Measurements from ENCODE around the gene BEND5.

Gene BEND5

GRCh38 chr1:48776393-48777218, at the start of gene BEND5:
BEND5 (minus strand) TSS chr1:48776891; CDS start chr1:48776831, 60 bp downstream.
- TF ChIP-seq CTCF (IDR thresholded peaks at IDR 0.05; ENCODE audit: low read length, missing control alignments): no peak
- peak within 1 kb of the TSS; percentile 53 for H3K4me3 ChIP-seq (replicated peaks; ENCODE audit: low read depth, low read length)
- DNase-seq (ENCODE audit: low read depth): peak; percentile 32

- TF ChIP-seq CTCF (IDR thresholded peaks at IDR 0.05; ENCODE audit: low read length, missing control alignments): no peak
- DNase-seq (ENCODE audit: low read depth): no peak
- no peak overlapping the region for H3K4me3 ChIP-seq (replicated peaks; ENCODE audit: low read depth, low read length)
Observed at GRCh38 chr1:48823168-48823567, 46.5 kb upstream of the BEND5 start.

GRCh38 chr1:48820491-48820890, 43.8 kb upstream of the BEND5 start:
- no peak overlapping the region for H3K4me3 ChIP-seq (replicated peaks; ENCODE audit: low read depth, low read length)
- TF ChIP-seq CTCF (IDR thresholded peaks at IDR 0.05; ENCODE audit: low read length, missing control alignments): no peak

GRCh38 chr1:48817505-48818114, 40.9 kb upstream of the BEND5 start:
- TF ChIP-seq CTCF (IDR thresholded peaks at IDR 0.05; ENCODE audit: low read length, missing control alignments): peak; percentile 92

More at GRCh38 chr1:48820491-48820890, 43.8 kb upstream of the BEND5 start:
- no peak for DNase-seq (ENCODE audit: low read depth)

GRCh38 chr1:48810740-48811139, 34.0 kb upstream of the BEND5 start:
- no peak overlapping the region for H3K4me3 ChIP-seq (replicated peaks; ENCODE audit: low read depth, low read length)
- no peak for DNase-seq (ENCODE audit: low read depth)

More at GRCh38 chr1:48817505-48818114, 40.9 kb upstream of the BEND5 start:
- no peak overlapping the region for H3K4me3 ChIP-seq (replicated peaks; ENCODE audit: low read depth, low read length)
- DNase-seq (ENCODE audit: low read depth): peak; percentile 57

GRCh38 chr1:48808496-48808895, 31.8 kb upstream of the BEND5 start:
- DNase-seq (ENCODE audit: low read depth): no peak
- TF ChIP-seq CTCF (IDR thresholded peaks at IDR 0.05; ENCODE audit: low read length, missing control alignments): no peak
- H3K4me3 ChIP-seq (replicated peaks; ENCODE audit: low read depth, low read length): no peak overlapping the region

More at GRCh38 chr1:48810740-48811139, 34.0 kb upstream of the BEND5 start:
- TF ChIP-seq CTCF (IDR thresholded peaks at IDR 0.05; ENCODE audit: low read length, missing control alignments): no peak

Measured in fibroblast of pulmonary artery (primary cell).